NCI-H1694 (cell line): ENCODE results near the gene NID2.

ENCODE experiments used
- DNase-seq: peaks from one replicate; lab custom pipeline; 2025; lab: John Stamatoyannopoulos, UW

The NID2 gene

DNA sequence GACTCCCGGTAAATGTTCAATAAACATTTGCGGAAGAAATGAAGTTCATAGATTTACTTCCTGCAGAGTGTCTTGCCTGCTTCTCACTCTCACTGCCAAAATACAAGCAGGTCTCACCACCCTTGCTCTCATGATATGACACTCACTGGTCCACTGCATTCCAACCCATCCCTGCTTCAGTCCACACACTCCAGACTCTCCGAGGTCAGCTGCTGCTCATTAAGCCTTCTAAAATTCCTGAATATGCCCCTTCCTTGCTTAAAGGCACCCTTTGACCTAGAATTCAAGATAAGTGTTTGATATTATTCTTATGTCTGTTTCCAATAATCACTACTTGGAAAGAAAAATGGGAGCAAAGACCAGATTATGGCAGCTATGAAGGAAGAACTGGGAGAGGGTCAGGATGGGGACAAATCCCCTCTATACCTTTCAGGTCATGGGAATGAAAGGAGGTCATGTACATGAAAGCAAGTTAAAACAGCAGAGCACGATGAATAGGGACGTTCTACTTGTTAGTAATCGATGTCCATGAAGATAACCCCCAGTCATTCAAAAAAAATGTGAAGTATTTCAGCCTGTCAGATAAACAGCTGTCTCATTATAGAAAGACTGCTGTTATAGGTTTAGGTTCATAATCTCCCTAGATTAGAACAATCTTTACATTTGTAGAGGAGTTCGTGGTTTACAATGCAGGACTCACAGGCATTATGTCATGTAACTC lies 10.5 kb upstream of the NID2 start:
- no peak for DNase-seq

DNA sequence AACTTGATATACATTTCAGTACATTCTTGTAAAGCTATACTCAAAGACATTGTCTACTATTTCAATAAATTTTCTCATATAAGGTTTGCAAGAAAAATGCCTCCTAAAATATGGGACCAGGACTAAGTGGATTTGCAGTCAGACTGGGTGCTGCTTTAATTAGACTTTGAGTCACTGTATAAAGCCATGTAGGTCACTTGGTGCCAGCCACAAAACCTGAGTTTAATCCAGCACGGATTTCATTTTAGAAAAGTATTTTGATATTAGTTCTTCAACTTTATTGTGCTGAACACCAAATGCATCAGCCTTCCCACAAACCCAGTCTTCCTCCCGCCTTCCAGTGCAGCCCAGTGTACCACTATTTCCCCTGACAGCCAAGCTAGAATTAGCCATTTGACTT lies 9.9 kb upstream of the NID2 start:
- DNase-seq = no peak

GRCh38 chr14:52078095-52078531 lies 9.3 kb upstream of the NID2 start:
- no peak for DNase-seq

DNA sequence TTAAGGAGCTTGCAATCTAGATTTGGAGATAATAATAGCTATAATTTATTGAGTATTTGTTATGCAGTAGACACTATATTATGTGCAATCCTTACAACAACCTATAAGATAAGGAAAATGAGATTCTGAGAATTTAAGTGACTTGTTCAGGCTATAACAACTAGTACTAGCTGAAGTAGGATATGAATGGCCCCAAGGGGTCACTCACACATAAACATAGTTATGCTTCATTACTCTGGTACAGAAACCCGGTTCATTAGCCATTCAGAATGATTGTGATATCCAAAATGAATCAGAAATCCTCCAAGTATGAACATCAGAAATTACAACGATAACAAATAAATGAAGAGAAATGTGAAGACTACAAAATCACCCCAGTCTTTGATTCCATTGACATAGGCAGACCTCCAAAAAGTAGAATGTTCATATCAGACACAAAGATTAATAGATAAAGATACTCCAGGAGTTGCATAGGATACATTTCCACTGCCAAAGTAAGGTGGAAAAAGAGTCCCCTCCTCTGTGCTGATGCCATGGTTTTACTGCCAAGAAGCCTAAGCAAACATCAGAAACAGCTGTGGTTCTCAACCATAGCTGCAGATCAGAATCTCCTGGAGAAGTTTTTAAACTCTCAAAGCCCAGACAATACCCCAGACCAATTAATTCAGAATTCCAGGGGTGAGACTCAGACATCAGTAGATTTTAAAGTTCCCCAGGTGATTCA lies 8.6 kb upstream of the NID2 start:
- DNase-seq = no peak

DNA sequence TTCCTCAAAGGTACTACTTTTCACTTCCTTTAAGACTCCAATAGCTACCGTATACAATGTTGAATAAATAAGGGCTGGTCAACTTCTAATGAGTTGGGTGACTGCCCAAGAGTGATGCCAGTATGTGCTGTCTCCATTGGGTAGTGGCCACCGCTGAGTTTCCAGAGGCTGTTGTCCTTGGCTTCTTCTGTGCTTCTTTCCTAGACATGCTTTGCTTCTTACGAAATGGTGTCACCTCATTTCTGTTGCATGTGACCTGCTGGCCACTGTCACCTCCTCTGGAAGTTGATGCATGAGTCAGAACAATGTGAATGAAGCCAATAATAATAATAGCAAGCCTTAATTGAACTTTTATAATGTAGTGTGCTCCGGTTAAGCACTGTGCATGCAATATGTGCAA lies 7.5 kb upstream of the NID2 start:
- DNase-seq = no peak

GRCh38 chr14:52075371-52075770 lies 6.5 kb upstream of the NID2 start:
- no peak for DNase-seq

- DNase-seq = no peak
Observed at GRCh38 chr14:52073251-52073650, 4.4 kb upstream of the NID2 start.

- no peak for DNase-seq
Observed at GRCh38 chr14:52072266-52072780, 3.5 kb upstream of the NID2 start.

GRCh38 chr14:52071675-52072074 lies 2.8 kb upstream of the NID2 start:
- DNase-seq = no peak

DNA sequence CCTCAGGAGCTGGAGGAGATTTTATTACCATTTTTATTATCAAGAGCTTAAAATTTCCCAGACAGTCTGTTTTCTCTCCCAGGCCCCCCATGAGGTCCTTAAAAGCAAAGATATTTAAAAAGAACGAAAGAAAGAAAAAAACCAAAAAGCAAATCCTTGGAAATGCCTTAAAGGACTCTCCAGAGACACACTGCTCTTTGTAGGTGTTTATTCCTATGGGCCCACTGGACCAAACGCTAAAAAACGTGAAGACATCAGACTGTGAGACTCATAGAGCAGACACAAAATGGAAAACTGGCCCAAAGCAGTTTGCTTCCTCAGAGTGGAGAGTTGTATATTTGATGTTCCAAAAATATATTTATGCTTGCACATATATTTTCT lies 1.2 kb upstream of the NID2 start:
- no peak for DNase-seq

DNA sequence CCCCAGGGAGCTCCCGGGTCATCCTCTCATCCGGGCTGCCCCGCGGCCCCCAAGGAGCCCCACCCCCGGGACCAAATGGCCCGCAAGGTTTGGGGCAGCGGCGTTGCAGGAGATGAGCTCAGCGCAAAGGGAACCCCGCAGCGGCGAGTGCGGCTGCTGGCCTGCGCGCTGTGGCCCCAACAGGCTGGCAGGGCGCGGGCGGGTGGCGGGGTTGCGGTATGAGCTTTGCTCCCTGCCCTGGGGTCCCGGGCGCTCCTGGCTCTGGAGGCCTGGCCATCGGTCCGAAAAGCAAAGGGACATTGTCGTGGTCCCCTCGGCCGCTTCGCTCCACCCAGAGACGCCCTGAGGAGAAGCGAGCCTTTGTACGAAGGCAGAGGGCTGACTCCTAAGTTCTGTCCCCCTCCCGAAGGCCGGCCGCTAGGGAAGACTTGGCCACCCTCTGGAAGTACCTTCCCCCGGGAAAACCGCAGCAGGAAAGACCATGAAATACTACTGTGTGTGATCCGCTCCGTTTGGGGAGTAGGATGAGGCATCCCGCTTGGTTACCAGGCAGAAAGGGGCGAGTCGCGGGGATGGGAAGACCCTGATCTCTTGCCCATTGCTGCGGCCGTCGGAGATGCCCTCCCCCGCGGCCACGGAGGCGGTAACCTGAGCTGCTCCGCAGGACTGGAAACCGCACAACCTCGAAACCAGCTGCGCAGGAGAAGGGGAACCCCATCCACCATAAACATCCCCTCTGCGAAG lies 620 bp upstream of the NID2 start:
- no peak for DNase-seq

GRCh38 chr14:52067873-52068614 lies 815 bp downstream of the NID2 start:
- DNase-seq = no peak

DNA sequence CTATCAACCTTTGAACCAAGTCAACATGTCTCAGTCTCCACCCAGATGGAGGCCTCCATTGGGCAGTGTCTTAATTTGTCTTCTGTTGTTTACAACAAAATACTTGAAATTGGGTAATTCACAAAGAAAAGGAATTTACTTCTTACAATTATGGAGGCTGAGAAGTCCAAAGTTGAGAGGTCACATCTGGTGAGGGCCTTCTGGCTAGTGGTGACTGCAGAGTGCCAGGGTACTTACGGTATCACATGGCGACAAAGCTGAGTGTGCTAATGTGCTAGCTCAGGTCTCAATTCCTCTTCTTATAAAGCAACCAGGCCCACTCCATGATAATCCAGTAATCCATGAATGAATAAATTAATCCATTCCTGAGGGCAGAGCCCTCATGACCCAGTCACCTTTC lies 4.7 kb downstream of the NID2 start:
- DNase-seq = no peak

DNA sequence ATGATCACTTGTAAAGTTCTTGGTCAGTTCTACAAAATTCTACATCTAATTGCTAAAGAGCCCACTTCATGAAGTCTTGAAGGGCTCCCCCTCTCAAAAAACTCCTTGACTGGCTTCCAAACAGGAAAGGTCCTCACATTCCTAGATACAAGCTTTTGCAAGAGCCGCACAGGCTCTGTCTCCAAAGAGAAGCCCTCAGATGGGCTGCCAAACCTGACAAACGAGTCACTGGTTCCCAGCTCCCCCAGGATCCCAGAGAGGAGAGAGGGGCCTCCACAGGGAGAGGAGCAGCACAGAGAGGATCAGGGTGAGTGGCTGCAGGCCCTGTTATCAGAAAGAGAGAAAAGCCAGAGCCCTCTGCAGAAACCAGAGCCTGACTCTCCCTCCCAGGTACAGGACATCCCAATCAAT lies 5.8 kb downstream of the NID2 start:
- no peak for DNase-seq

DNA sequence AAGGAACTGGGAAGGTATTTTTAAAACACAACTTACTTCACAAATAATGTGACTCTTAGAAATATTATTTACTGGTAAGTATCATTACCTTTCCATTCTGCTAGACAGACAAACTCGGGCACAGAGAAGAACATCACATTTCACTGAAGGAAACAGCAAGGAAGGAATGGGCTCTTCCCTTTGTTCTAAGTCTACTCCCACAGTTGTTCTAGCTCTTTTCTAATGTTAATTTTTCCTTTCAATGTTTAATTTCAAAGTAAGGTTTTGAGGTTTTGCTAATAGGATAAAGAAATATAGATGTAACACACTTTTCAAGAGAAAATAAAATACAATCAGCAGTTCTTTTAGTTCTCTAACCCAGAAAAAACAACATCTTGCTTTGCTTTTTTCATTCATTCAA lies 7.0 kb downstream of the NID2 start:
- DNase-seq = no peak

DNA sequence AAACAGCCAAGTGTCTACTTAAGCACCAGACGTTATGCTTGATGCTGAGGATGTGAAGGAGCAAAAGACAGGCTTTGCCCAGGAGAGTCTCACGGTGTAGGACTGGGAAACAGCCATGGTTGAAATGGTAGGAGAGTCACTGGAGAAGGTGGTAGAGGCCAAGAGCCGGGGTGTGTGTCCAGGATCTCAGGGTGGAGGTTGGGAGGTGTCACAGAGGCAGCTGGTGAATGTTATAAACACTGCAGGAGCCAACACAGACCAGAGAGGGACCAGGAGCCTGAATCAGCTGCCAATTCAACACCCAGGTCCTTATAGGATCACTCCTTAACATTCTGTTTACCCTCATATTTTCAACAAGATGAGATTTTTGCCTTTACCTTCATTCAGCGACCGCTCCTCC lies 7.5 kb downstream of the NID2 start:
- no peak for DNase-seq

DNA sequence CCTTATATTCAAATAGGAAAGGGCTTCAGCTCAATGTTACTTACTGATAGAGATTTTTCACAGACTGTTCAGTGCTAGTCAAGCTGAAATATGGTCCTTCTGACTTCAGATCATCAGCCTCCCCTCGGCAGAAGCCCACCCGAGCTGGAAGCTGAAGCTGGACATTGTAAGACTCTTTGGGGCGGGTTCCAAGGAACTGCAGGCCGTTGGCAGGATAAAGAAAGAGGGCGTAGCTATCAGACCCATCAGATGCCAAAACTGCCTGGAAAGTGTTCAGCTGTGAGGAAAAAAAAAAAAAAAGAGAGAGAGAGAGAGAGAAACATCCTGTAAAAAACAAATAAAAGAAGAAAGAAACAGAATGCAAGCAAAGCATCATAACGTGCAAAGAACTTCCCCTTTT lies 8.8 kb downstream of the NID2 start:
- no peak for DNase-seq

DNA sequence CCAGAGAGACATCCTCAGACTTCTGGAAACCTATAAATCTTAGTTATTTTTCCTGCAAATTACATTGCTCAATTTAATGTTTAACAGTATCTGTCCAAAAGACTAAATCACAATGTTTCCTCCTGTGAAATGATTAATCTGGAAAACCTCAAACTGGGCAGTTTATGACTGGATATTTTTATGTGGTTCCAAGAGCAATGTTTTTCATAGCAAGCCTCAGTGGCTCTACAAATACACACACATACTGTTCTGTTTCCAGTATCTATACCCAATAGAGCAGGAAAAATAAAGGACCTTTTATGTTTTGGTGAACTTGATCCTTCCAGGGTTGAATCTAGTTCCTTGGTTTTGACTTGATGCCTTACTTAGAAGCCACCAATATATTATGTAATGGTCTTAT lies 9.2 kb downstream of the NID2 start:
- DNase-seq = no peak

DNA sequence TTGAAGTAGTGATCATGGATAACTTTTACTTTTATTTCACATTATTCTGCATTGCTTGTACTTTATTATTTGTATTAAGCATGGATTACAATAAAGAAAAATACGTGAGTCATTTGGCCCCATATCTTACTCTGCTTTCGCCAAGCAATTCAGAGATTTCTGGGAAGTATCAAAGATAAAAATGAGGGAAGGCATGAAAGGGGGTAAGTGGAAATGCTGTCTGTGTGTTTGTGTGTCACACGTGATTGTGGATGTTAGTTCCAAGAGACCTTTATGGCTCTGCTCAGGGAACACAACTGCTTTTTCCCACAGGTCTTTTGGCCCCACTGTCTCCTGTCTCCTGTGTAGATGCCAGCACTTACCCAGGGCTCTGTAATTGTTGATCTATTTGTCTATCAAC lies 10.5 kb downstream of the NID2 start:
- no peak for DNase-seq

GRCh38 chr14:52055167-52055566 lies 13.7 kb downstream of the NID2 start:
- DNase-seq = no peak

GRCh38 chr14:52054678-52055077 lies 14.2 kb downstream of the NID2 start:
- no peak for DNase-seq

DNA sequence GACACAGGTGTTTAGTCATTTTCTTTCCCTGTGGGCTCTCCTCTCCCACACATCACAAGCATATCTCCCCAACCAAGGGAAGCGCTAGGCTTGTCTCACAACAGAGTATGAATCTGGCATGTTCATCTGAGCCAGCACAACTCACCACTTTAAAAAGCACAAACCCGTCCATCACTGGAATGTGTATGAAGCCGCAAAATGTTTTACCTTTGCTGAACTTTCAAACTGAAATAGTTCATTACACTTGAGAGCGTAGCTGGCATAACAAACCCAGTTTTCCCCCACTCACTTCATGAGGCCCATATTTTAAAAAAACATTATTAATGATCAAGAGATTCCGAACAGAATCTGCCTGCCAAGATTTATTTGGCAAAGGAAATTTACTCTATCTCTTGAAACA lies 15.8 kb downstream of the NID2 start:
- DNase-seq = no peak
